Measurements from ENCODE around the gene CPTP. TPM values are rescaled to one million over a fixed set of nuclear protein-coding genes. Genes with fewer than 3 reads are reported as not detected.

The CPTP gene
- total RNA-seq, 1 donor: 26.7 TPM

DNA sequence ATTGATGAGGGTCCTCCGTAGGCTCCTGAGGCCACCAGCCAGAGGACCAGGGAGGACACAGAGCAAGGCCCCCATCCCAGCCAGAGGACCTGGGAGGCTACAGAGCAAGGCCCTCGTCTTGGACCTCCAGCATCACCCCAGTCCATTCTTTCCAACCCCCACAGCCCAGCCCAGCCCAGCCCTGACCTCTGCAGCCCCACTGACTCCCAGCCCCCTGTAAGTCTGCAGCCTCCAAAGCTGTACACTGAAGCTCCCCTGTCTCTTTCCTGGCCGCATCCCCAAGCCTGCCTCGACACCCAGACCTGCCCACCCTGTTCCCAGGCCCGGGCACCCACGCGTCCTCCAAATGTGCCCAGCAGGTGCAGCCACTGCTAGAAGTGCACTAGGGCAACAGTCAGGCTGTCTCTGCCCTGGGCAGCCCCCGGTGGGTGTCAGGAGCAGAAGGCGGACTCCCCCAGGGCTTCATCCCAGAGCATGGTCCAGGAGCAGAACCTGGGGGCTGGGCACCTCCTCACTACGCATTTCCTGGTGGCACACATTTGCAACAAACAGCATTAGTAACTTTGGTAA lies 22.5 kb downstream of the CPTP start:
- DNase-seq (ENCODE audit: low read depth in 2 of 3, low spot score in 2 of 3): no peak

DNA sequence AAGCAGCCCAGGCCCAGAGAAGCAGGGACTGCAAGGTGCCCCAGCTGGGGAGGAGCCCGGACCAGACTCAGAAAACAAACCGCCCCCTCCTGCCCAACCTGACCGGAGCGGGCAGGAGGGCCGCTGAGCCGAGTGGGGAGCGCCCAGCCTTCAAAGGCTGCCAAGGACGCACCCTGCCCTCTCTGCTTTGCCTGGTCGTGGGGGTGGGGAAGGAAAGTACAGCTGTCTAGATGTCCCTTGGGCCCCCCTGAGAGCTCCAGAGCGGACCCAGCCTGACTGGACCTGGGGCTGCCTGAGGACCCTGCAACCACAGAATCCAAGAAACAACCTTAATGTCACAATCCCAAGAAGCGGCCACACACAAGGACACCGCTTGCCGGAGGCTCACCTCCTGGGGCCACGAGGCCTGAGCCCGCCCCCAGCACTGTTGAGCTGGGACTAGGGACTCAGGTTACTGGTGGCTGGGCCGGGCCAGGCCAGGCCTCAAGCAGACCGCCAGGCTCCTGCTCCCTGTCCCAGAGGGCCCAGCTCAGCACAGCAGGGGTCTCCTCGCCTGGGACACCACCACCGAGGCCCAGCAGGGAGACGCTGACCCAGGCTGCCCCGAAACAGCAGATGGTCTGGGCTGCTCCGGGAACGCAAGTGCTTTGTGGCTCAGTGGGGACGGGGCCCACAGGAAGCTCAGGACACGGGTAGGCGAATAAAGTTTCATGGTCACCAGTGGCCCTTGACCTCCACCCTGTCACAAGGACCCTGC lies 23.2 kb downstream of the CPTP start:
- no peak for DNase-seq (ENCODE audit: low read depth in 2 of 3, low spot score in 2 of 3)

GRCh38 chr1:1348420-1349255 lies 24.0 kb downstream of the CPTP start:
- no peak for DNase-seq (ENCODE audit: low read depth in 2 of 3, low spot score in 2 of 3)

- DNase-seq (ENCODE audit: low read depth in 2 of 3, low spot score in 2 of 3): peak; percentile 65 to 82 (median 75)
Measured at GRCh38 chr1:1349256-1350012, 24.8 kb downstream of the CPTP start, which contains the start of gene DVL1. TSS of gene DVL1 (minus strand) at chr1:1349418. CDS start at chr1:1349065, 353 bp downstream.

DNA sequence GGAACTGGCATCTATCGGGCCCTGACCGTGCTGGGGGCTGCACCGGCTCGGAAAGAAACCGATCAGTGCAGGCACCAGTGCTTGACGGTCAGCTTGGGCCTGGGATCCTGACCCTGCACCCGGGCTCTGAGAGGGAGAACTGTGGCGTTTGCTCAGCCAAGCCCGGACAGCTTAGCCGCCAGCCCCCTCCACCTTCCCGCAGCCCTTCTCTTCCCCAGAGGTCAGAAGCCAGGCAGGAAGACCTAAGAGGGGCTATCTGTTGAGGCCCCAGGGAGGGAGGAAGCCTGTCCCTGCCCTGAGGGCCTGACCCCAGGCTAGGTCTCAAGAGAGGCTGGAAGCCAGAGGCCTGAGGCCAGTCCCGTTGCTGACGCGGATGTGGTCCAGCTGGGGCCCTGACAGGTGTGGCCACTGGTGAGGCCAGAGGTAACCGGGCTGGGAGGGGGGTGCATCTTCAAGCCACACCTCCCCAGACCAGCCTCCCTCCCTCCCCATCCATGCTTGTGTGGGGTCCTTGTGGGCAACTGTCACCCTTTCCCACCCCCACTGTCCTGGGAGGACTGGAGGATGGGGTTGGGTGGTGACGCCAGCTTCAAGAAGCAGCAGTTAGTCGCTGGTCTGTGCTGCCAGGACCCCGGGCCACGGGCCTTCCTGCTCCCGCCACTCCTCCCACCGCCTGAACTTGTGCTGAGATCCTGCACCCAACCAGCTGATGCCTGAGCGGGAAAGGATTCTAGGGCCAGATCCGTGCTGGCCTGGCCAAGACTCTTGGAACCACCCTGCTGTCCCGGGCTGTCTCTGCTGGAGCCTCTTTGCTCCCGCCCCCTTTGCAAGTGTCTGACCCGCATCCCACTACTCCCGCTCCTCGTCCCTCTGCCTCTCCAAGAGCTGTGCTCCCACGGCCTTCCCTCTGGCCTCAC lies 27.2 kb downstream of the CPTP start:
- no peak for DNase-seq (ENCODE audit: low read depth in 2 of 3, low spot score in 2 of 3)

DNA sequence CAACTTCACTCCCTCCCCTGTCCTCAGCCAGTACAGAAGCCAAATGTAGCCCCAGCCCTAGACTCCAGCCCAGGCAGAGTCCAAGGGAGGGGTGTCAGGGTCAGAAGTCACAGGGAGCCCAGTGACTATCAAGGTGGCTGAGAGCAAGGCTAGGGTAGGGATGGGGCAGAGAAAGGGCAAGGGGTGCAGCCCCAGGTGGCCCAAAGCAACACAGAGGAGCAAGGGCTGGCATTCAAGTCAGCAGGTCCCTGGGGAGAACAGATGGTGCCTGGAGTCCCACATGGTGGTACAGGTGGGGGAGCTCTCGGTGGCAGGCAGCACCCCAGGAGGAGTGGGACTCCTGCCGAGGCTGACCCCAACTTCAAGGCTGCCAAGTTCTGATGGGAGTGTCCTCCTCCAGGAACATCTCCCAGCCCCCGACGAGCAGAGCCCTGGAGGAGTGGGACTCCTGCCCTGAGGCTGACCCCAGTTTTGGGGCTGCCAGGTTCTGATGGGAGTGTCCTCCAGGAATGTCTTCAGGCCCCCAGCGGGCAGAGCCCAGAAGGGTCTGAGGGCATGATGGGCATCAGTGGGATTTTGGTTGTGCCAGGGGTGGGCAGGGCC lies 28.3 kb downstream of the CPTP start:
- no peak for DNase-seq (ENCODE audit: low read depth in 2 of 3, low spot score in 2 of 3)

- no peak for DNase-seq (ENCODE audit: low read depth in 2 of 3, low spot score in 2 of 3)
Measured at GRCh38 chr1:1353389-1354151, 29.0 kb downstream of the CPTP start.

DNA sequence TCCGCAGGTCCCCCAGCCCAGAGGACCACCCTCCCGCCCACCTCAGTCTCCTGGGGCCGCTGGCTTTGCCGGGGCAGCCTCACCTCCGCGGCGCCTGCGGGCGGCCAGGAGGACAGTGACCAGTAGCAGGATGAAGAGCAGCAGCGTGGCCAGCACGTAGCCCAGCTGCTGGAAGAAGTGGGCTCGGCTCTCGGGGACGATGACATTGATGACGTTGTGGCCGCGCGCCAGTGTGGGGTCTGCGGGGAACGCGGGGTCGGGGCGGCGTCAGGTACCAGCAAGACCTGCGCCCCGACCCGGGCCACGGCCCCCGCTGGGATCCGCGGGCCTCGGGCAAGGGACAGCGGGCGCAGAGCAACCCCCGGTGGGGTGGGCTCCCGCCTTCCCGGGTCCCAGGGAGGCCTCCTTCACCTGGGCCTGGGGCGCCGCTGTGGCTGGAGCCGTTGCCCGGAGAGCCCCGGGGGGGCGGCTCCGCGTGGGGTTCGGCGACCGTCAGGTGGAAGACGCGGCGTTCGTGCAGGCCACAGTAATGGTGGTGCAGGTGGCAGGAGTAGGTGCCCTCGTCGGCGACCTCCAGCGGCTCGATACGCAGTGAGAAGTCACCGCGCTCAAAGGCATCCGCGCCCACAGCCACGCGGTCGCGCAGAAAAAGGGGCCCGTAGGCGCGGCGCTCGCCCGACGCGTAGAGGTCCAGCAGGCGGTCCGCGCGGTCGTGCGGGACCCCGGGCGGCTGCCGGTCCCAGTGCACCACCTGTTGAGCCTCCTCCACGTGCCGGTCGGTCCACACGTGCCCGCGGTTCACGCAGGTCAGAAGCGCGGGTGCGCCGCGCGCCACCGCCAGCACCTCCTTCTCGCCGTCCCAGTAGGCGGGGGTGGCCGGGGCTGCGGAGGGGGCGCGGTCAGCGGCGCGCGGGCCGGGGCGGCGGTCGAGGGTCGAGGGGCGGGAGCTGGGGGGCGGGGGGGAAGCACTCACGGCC lies 30.0 kb downstream of the CPTP start:
- DNase-seq (ENCODE audit: low read depth in 2 of 3, low spot score in 2 of 3): no peak

- DNase-seq (ENCODE audit: low read depth in 2 of 3, low spot score in 2 of 3): no peak
Measured at GRCh38 chr1:1355416-1355815, 30.8 kb downstream of the CPTP start.

- DNase-seq (ENCODE audit: low read depth in 2 of 3, low spot score in 2 of 3): no peak
Measured at GRCh38 chr1:1356166-1356795, 31.7 kb downstream of the CPTP start.

DNA sequence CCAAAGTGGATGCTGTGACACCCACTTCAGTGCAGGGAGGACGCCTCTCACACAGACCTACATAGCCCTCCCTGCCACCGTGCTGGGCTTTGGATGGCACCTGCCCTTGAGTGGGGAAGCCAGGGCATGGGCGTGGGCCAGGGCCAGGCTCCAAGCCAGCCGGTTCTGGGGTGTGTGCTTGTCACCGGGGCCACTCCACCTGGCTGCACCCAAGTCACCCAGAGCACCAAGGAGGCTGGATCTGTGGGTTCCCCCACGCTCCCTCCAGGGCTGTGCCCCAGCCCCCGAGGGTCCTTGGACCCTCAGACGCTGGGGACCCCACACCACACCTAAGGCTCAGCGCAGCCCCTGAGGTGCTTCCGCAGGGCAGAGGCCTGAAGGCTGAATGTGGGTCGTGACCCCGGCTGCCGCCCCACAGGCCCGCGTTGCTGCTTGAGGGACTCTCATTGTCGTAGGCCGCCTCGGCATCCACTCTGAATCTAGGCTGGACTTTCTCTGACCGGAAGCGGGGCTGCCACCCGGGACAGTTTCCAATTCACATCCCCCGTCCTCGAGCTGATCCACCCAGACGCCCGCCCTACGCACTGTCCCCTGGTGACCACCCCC lies 32.3 kb downstream of the CPTP start:
- no peak for DNase-seq (ENCODE audit: low read depth in 2 of 3, low spot score in 2 of 3)

GRCh38 chr1:1357871-1358432 lies 33.4 kb downstream of the CPTP start:
- DNase-seq (ENCODE audit: low read depth in 2 of 3, low spot score in 2 of 3): no peak

GRCh38 chr1:1358433-1359271 lies 34.0 kb downstream of the CPTP start, which contains the start of gene MXRA8:
TSS of gene MXRA8 (minus strand) at chr1:1358555. CDS start at chr1:1358504, 51 bp downstream.
- peak in 1 of 3 donors; percentile 28 for DNase-seq (ENCODE audit: low read depth in 2 of 3, low spot score in 2 of 3)

DNA sequence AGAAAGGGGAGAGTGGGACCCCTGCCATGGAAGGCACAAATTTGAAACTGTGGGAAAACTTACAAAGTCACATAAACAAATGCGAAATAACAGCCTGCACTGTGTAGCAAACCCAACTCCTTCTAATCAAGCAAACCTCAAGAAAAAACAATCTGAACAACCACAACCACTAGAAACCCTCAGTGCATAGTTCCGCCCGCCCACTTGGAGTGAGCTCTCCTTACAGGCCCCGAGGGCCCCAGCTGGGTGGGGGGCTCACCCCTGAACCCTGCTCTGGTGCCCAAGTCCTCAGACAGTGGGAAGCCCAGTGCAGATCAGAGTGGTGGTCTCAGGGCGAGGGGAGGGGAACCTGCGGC lies 34.7 kb downstream of the CPTP start:
- no peak for DNase-seq (ENCODE audit: low read depth in 2 of 3, low spot score in 2 of 3)

All from hematopoietic multipotent progenitor cell (in vitro differentiated cells).